Measurements from ENCODE around the gene SPECC1.
"Not testable (repeated sequence)": the region's sequence is repeated elsewhere in the genome, so short reads cannot be mapped to it uniquely, and the experiment has no call there.

SPECC1 gene

DNA sequence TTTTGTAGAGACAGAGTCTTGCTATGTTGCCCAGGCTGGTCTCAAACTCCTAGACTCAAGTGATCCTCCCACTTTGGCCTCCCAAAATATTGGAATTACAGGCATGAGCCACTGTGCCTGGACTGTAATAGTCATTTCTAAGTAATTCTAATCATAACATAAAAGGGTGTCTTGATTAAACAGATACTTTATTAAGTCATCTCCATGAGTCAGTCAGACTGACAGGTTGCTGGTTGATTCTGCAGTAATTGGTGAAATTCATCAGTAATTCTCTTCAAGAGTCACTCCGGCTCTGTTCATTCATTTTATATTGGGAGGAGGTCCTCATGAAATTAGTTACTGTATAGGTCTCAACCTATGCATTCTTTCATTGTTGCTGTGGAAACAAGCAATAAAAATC, 85.6 kb downstream of the SPECC1 start:
- no peak for DNase-seq (ENCODE audit: low read depth)

GRCh38 chr17:20095336-20096080, 86.3 kb downstream of the SPECC1 start:
- DNase-seq (ENCODE audit: low read depth) = no peak

GRCh38 chr17:20096430-20096829, 87.3 kb downstream of the SPECC1 start:
- no peak for DNase-seq (ENCODE audit: low read depth)

DNA sequence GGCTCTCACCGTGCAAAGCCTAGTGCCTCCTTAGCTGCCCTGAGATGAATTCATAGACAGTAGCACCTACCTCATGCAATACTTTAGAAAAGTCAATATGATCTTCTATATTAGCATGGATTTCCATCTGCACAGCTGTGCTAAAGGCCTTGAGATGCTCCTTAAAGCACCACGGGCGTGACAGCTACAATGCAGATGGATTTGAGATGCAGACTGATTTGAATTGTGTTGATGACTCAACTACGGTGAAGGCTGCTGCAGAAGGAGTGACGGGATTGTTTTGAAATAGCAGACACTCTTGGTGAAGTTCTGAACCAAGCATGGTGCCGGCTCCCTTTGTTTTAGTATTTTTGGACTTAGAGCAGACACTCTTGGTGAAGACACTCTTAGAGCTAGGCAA, 88.2 kb downstream of the SPECC1 start:
- DNase-seq (ENCODE audit: low read depth) = no peak

DNA sequence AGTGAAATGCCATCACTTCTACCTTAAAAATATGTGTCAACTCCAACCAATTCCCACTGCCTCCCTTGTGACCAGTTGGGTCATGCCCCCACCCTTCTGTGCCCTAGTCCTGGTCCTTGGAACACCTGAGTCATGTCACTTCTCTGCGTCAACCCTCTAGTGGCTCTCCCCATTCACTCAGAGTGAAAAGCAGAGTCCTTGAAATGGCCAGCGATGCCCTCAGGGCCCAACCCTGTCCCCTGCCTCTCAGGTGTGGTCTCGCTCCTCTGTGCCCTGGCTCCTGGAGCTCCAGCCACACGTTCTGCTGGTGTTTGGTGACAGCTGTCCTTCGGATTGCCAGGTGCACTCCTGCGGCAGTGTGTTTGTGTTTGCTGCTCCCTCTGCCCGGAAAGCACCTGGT, 89.2 kb downstream of the SPECC1 start:
- no peak for DNase-seq (ENCODE audit: low read depth)

GRCh38 chr17:20100806-20101205, 91.6 kb downstream of the SPECC1 start:
- DNase-seq (ENCODE audit: low read depth) = not testable (repeated sequence)

DNA sequence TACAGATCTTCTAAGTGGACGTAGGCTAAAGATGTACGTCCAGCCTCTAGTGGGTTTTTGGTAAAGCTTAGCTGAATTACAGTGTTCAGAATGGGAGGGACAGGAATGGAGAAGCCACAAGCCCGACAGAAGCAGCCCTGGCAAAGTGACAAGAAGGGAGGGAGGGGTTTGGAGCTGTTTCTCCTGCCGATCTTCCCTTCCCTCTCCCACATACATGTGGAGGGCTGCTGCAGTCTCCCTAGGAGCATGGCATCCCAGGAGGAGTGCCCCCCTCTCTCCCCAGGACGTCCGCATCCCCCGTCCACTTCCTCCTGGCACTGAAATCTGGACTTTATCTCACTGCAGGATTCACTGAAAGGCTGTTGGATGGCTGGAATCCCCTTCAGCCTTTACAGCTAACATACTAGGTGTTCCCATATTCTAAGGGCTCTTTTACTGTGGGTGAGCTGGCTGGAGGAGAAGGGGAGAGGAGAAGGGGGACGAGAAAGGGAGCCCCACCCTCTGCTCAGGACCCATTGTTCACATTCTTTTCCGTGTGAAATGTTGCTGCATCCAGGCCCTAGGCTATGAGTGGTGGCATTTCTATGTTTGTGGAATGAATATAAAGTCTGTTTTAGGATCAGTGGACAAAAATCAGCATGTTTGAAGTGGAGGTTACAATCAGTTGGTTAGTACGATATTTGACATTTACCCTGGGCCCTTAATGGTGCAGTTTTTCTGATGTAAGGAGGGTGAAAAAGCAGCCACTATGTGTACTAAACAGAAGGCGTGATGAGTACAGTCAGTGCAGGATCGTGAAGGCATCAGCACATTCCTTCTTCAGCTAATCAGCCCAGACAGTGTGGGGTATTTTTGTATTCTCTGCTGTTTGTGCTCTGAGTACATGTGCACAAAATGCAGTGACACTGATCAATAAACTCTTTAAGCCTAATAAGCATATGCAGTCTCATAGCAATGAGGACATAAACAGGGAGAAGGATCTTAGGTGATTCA, 94.6 kb downstream of the SPECC1 start:
- no peak for DNase-seq (ENCODE audit: low read depth)

DNA sequence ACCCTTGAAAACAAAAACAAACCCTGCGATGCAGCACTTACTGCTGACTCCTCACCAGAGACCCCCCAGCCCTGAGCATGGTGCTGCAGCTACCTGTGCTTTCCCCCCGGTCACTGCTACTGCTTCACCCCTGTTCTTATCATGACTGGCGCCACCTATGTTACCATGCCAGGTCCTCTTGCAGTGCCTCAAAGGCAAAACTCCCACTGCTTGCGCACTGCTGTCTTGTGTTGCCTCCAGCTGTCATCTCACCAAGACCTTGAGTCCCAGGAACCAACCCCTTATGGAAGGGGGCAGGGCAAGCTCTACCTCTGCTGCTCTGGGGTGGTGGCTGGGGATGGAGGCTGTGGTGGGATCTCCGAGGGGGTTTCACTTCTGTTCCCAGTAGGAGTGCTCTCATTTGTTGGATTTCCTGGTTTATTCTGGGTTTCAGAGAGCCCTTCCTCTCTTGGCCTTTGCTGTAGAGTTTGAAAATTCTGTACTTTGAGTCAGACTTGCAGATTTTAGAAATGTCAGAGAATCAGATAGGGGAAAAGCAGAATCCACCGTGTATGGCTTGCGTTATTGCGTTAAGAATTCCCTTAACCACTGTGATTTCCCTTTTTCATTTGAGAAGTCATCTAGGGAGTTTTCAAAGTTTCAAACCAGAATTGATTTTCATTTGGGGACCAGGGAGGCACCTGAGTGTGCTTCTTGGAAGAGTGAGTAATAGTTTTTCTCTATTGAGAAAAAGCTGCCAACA, 96.6 kb downstream of the SPECC1 start:
- no peak for DNase-seq (ENCODE audit: low read depth)

GRCh38 chr17:20106446-20106845, 97.3 kb downstream of the SPECC1 start:
- DNase-seq (ENCODE audit: low read depth) = not testable (repeated sequence)

GRCh38 chr17:20109076-20109475, 99.9 kb downstream of the SPECC1 start:
- no peak for DNase-seq (ENCODE audit: low read depth)

- no peak for DNase-seq (ENCODE audit: low read depth)
Observed at GRCh38 chr17:20111538-20111937, 102.4 kb downstream of the SPECC1 start.

DNA sequence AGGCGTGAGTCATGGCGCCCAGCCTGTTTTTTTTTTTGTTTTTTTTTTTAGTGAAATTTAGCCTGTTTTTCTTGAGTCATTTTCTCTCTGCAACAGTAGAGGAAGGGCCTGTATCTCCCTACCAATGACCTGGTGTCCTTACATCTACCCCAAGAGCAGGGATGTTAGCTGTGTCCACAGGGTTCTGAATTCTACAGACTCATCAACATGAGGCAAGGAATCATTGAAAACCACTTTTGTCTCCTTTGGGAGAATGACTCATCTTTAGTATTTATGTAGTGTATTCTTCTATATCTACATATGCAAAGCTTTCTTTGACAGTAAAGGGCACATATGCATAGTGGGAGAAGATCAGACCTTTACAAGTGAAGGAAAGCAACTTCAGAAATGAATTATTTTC, 105.3 kb downstream of the SPECC1 start:
- DNase-seq (ENCODE audit: low read depth) = no peak

- DNase-seq (ENCODE audit: low read depth) = peak; percentile 46
Observed at GRCh38 chr17:20116683-20117309, 107.6 kb downstream of the SPECC1 start.

DNA sequence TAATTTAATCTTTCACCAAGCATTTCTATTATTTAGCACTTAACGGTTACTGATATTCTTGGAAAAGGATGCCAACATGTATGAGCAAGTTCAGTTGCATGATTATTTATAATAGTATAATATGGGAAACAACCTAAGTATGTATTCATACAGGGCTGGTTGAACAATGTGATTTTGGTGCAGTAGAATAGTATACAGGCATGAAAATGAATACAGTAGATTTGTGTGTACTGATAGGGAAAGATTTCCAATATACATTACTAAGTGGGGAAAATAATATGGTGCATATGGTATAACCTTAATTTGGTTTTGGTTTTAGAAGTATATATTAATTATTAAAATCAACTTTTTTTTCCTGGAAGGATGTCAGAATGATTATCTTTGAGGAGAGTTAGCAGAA, 109.1 kb downstream of the SPECC1 start:
- no peak for DNase-seq (ENCODE audit: low read depth)

DNA sequence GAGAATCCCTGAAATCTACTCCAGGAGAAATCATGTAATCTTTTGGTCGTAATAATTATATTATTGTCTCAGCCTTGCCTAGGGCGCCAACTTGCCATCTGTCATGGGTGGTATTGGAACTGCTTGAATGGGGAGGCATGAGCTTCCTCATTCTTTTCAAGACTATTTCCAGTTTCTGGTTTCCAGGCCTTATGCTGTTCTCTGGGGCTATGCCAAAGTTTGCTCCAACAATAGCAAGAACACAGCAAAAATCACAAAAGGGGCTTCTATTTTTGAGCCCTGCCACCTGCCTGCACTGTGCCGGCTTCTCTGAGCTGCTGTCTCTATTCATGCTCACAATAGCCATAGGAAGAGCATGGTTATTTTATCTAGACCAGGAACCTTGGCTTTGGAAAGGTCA, 111.7 kb downstream of the SPECC1 start:
- DNase-seq (ENCODE audit: low read depth) = no peak

DNA sequence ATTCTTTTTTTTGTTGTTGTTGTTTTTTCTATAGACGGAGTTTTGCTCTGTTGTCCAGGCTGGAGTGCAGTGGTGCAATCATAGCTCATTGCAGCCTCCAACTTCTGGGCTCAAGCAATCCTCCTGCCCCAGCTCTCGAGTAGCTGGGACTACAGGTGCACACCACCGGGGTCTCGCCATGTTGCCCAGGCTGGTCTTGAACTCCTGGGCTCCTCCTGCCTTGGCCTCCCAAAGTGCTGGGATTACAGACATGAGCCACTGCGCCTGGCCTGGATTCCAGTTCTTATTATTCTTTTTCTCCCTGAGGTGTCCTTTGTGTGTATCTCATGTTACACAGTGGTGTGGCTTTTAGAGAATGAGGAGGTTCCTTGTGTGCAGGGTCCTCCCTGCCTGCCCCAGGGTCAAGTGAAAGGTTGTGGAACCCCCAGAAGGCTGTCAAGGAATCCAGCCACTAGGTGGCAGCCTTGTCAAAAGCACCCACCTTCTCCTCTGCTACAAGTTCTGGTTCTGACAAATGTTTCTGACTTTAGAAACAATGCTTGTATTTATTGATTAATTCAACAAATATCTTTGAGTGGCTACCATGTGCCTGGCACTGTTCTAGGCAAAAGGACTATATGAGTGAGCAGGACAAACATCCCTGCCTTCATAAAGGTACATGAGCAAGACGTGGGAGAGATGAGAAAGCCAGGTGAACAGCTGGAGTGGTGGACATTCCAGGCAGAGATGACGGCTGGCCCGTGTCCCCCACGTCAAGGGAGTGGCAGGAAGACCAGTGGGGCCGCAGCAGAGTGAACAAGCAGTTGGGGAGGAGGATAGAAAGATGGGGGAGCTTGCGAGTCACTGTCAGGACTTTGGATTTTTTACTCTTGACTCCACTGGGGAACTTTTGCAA, 112.4 kb downstream of the SPECC1 start:
- peak; percentile 47 for DNase-seq (ENCODE audit: low read depth)

DNA sequence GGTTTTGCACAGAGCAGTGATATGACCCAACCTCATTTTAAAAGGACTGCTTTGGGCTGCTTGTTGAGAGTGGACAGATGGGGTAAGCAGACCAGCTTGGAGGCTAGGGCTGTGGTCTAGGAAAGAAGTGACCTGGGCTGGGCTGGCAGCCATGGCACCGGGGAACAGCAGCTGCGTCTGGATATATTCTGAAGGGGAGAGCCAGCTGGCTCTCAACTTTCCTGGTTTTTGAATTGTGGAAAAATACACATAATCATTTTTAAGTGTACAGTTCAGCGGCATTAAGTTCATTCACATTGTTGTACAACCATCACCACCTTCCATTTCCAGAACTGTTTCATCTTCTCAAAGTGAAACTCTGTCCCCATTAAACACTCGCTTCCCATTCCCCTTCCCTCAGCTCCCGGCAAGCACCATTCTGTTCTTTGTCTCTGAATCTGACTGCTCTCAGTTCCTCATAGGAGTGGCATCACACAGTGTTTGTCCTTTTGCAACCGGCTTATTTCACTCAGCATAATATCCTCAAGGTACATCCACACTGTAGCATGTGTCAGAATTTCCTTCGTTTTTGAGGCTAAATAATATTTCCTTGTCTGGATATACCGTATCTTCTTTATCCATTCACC, 113.2 kb downstream of the SPECC1 start:
- DNase-seq (ENCODE audit: low read depth) = no peak

DNA sequence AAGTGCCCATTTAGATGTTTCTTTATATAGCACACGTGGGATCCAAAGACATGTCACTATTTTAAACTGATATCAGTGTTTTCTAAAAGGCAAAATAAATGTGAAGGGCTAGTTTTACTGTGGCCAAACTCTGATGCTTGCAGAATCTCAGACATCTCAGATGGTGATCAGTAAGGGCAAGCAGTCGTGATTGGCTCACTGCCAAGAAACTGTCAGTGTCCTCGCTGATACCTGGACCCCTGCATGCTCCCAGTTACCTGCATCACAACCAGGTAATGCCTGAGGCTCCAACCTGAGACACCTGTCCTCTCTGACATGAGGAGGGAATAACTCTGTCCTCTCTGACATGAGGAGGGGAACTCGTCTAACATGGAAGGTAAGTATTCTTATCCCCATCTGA, 114.0 kb downstream of the SPECC1 start:
- no peak for DNase-seq (ENCODE audit: low read depth)

DNA sequence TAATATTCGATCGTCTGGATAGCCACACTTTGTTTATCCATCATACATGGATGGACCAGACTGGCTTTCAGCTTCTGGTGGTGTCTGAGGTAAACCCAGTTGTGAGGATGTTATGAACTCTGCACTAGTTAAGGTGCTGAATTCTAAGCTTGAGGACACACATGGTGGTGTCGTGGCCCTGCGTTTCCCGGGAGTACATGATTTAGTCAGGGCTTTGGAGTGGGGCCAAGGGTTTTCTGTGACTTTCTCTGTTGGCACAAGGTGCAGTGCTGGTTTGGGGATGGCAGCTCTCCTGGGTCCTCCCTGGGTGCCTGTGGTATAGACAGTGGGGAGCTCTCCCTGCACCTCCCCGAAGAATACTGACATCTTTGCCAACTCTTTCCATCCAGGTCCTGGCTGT, 116.6 kb downstream of the SPECC1 start:
- DNase-seq (ENCODE audit: low read depth) = no peak

DNA sequence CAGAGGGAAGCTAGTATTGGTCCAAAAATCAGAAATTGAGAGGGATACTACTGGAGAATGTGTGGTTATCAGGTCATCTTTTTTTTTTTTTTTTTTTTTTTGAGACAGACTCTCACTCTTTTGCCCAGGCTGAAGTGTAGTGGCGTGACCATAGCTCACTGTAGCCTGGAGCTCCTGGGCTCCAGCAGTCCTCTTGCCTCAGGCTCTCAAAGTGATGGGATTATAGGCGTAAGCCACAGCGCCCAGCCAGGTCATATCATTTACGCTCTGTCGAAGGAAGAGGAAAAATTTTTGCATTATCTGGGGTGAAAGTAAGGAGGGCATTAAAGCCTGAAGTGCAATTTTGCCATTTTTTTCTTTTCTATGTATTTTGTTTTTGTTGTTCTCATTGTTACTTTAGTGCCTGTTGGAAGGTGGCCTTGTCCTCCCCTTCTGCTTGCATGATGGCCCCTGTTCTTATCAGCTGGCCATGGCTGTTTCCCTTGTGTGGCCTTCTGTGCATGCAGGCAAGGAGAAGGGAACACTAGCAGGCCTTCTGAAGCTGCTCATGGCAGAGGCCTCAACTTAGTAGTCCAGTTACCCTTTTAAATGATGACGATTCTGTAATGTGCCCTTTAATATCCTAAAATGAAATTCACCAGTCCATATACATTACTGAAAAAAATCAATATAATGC, 118.3 kb downstream of the SPECC1 start:
- no peak for DNase-seq (ENCODE audit: low read depth)

All from CMK (cell line).